Type B pancreatic cell (in vitro differentiated cells): ENCODE results near the gene GPR180. TPM values are rescaled to one million over a fixed set of nuclear protein-coding genes. Genes with fewer than 3 reads are reported as not detected.

Source experiments
- DNase-seq: peaks from one replicate; pipeline ENCODE4 v3.0.0; 2021; ENCODE audit warnings: mixed read lengths; ENCODE audit not compliant: unreplicated experiment; ENCODE audit errors: extremely low spot score
- H3K27ac Mint-ChIP-seq: 2 replicates; pipeline ENCODE4 v1.8.0; 2021; ENCODE audit warnings: mild to moderate bottlenecking, mixed read lengths
- H3K27me3 Mint-ChIP-seq: 2 replicates; pipeline ENCODE4 v1.8.0; 2021; ENCODE audit warnings: mixed read lengths
- H3K36me3 Mint-ChIP-seq: 2 replicates; pipeline ENCODE4 v1.8.0; 2021; ENCODE audit warnings: mixed read lengths
- H3K4me1 Mint-ChIP-seq: one replicate; pipeline ENCODE4 v1.8.0; 2021; ENCODE audit warnings: mixed read lengths; ENCODE audit not compliant: unreplicated experiment
- H3K4me3 Mint-ChIP-seq: 2 replicates; pipeline ENCODE4 v1.8.0; 2021; ENCODE audit warnings: mild to moderate bottlenecking, mixed read lengths
- H3K9me3 Mint-ChIP-seq: 2 replicates; pipeline ENCODE4 v1.8.0; 2021; ENCODE audit warnings: mixed read lengths
- CTCF ChIP-seq: fragments of 200-600 bp; sonication (generic); conservative IDR thresholded peaks from 2 replicates; pipeline ENCODE4 v1.5.0; 2021; ENCODE audit warnings: antibody characterized with exemption, mild to moderate bottlenecking
- total RNA-seq: library from RNA; stranded (reverse); gene quantifications from 2 replicates; pipeline ENCODE4 v1.2.1, GENCODE V29; 2021; ENCODE audit warnings: low replicate concordance

Gene GPR180
- total RNA-seq, 1 donor from 2014 or later: 6.6 TPM

DNA sequence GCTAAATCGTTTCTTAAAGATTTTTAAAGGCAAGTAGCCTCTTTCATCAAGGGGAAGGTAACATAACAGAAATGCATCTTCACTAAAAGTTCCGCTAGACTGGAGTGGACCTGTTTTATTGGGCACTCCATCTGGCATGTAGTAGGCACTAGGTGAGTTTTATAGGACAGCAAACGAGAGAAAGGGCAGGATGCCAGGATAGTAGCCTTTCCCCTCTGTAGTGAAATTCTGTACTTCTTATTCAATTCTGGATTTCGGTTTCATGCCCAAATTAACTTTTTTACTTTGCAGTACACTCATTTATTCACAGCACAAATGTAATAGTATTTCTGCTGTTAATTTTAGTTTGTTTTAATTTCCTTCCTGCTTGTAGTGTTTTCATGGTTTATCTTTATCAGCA, 45.2 kb downstream of the GPR180 start:
- no peak overlapping the region for H3K27ac Mint-ChIP-seq
- H3K36me3 Mint-ChIP-seq: no peaks in the 10 kb centered on the region
- no peaks in the 10 kb centered on the region for H3K9me3 Mint-ChIP-seq
- H3K4me3 Mint-ChIP-seq: no peak overlapping the region
- no peak for DNase-seq
- H3K27me3 Mint-ChIP-seq: no peaks in the 10 kb centered on the region
- H3K4me1 Mint-ChIP-seq: peaks cover under 1% of the 10 kb centered on the region
- no peak for TF ChIP-seq CTCF

- Mint-ChIP-seq H3K9me3 (no peaks in the 10 kb centered on the region), H3K4me3 (no peak overlapping the region), H3K27ac (no peak overlapping the region), H3K27me3 (peaks cover 15% of the 10 kb centered on the region), H3K4me1 (peaks cover 8% of the 10 kb centered on the region), H3K36me3 (no peaks in the 10 kb centered on the region)
- no peak for TF ChIP-seq CTCF
- DNase-seq: no peak
Observed at GRCh38 chr13:94656176-94656575, 54.5 kb downstream of the GPR180 start.

- Mint-ChIP-seq H3K4me1 (peaks cover 12% of the 10 kb centered on the region), H3K27me3 (peaks cover 19% of the 10 kb centered on the region), H3K4me3 (no peak overlapping the region), H3K9me3 (no peaks in the 10 kb centered on the region), H3K36me3 (no peaks in the 10 kb centered on the region), H3K27ac (no peak overlapping the region)
- no peak for TF ChIP-seq CTCF
- DNase-seq: no peak
Observed at GRCh38 chr13:94656766-94657165, 55.1 kb downstream of the GPR180 start.

DNA sequence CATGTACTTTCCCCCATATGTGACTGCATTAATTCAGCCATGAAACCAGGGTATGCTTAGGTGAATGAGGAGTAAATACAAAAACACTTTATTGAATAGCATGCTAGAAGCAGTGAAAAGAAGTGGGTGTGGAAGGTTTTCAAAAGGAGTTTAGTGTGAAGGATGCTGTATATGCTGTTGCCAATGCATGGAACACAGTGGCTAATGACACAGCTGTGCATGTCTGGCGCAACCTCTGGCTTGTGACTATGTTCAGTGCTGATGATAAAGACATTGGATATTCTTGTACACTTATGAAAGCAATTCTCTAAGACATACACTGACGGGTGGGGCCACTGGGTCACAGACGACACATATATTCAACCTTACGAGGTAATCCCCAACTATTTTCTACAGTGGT, 55.5 kb downstream of the GPR180 start:
- no peak for DNase-seq

GRCh38 chr13:94658926-94659597, 57.4 kb downstream of the GPR180 start:
- DNase-seq: no peak
- H3K36me3 Mint-ChIP-seq: no peaks in the 10 kb centered on the region
- peaks cover 27% of the 10 kb centered on the region for H3K4me1 Mint-ChIP-seq
- H3K27ac Mint-ChIP-seq: no peak overlapping the region
- no peak overlapping the region for H3K4me3 Mint-ChIP-seq
- H3K27me3 Mint-ChIP-seq: peaks cover 41% of the 10 kb centered on the region
- H3K9me3 Mint-ChIP-seq: no peaks in the 10 kb centered on the region
- peak; percentile 57 for TF ChIP-seq CTCF

More for the DNA sequence above, 55.5 kb downstream of the GPR180 start:
- TF ChIP-seq CTCF: no peak
- Mint-ChIP-seq H3K4me3 (no peak overlapping the region), H3K9me3 (no peaks in the 10 kb centered on the region), H3K4me1 (peaks cover 15% of the 10 kb centered on the region), H3K36me3 (no peaks in the 10 kb centered on the region), H3K27ac (no peak overlapping the region), H3K27me3 (peaks cover 22% of the 10 kb centered on the region)
